DOHH2 (cell line): ENCODE results near the gene PCGF2.

Source experiments
- EZH2phosphoT487 ChIP-seq: fragments of 200-600 bp; sonication (generic); IDR thresholded peaks from 2 replicates; pipeline ENCODE4 v1.6.1; 2017; ENCODE audit warnings: borderline replicate concordance, mild to moderate bottlenecking, antibody characterized with exemption, low read length, moderate library complexity, mixed read lengths
- TF ChIP-seq, protein P1 (sequence below): fragments of 200-600 bp; sonication (generic); IDR thresholded peaks from one replicate; pipeline ENCODE4 v1.5.1; 2014; ENCODE audit warnings: antibody characterized with exemption, mild to moderate bottlenecking, low read depth, low read length; ENCODE audit not compliant: poor library complexity, severe bottlenecking

- TF ChIP-seq, protein P1, sequence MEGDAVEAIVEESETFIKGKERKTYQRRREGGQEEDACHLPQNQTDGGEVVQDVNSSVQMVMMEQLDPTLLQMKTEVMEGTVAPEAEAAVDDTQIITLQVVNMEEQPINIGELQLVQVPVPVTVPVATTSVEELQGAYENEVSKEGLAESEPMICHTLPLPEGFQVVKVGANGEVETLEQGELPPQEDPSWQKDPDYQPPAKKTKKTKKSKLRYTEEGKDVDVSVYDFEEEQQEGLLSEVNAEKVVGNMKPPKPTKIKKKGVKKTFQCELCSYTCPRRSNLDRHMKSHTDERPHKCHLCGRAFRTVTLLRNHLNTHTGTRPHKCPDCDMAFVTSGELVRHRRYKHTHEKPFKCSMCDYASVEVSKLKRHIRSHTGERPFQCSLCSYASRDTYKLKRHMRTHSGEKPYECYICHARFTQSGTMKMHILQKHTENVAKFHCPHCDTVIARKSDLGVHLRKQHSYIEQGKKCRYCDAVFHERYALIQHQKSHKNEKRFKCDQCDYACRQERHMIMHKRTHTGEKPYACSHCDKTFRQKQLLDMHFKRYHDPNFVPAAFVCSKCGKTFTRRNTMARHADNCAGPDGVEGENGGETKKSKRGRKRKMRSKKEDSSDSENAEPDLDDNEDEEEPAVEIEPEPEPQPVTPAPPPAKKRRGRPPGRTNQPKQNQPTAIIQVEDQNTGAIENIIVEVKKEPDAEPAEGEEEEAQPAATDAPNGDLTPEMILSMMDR = no peak
- TF ChIP-seq EZH2phosphoT487 = no peak
Observed at GRCh38 chr17:38719943-38720641, 28.0 kb downstream of the PCGF2 start.
